ENCODE data around the gene SPINK5. TPM values are rescaled to one million over a fixed set of nuclear protein-coding genes. Genes with fewer than 3 reads are reported as not detected.

SPINK5 gene
- total RNA-seq, 1 experiment from 2014 or later = not detected

GRCh38 chr5:148135091-148136048 lies 71.6 kb downstream of the SPINK5 start:
- TF ChIP-seq TCF7L2 (IDR thresholded peaks at IDR 0.05; ENCODE audit: low read depth, low read length) (no peak), POLR2AphosphoS5 (IDR thresholded peaks at IDR 0.05; ENCODE audit: low read depth, low read length) (no peak), REST (IDR thresholded peaks at IDR 0.05; ENCODE audit: insufficient read depth in 1 of 2, low read depth in 2 of 2, low read length in 1 of 2) (no peak), SIN3A (IDR thresholded peaks at IDR 0.05; ENCODE audit: borderline replicate concordance, insufficient read depth, low read depth, low read length) (no peak), CTCF (IDR thresholded peaks at IDR 0.05) (no peak)
- H3K27ac ChIP-seq (ENCODE audit: low read length) = no peak overlapping the region
- in situ Hi-C loops (cut with HindIII; ENCODE audit: low pct_unique_long_range_greater_than_20kb, low sequenced_read_pairs) = no loop called here
- H3K36me3 ChIP-seq (ENCODE audit: control insufficient read depth, insufficient read depth, low read length) = no peaks in the 10 kb centered on the region
- DNase-seq (ENCODE audit: low read depth, low spot score) (no peak), ATAC-seq (no peak)
- intact Hi-C loops (cut with micrococcal nuclease; ENCODE audit: unreplicated experiment) = no loop called here
- H3K9me3 ChIP-seq (ENCODE audit: control insufficient read depth, insufficient read depth, low read depth, low read length) = no peaks in the 10 kb centered on the region
- POLR2A ChIA-PET = no interaction called here
- BruUV-seq (replicated peaks) = no TSS peak
- H3K27me3 ChIP-seq (ENCODE audit: control insufficient read depth, insufficient read depth, low read length) = peaks cover 3% of the 10 kb centered on the region; the same call in 1 of the 2 replicates
- no peaks in the 10 kb centered on the region for H3K4me1 ChIP-seq (ENCODE audit: control insufficient read depth, insufficient read depth, low read length)
- CTCF ChIA-PET = no interaction called here
- H3K4me3 ChIP-seq (ENCODE audit: low read depth in 2 of 2, low read length in 2 of 2) = no peak overlapping the region

- no peak for TF ChIP-seq TCF7L2 (IDR thresholded peaks at IDR 0.05; ENCODE audit: low read depth, low read length)
- no peak for TF ChIP-seq POLR2AphosphoS5 (IDR thresholded peaks at IDR 0.05; ENCODE audit: low read depth, low read length)
- TF ChIP-seq REST (IDR thresholded peaks at IDR 0.05; ENCODE audit: insufficient read depth in 1 of 2, low read depth in 2 of 2, low read length in 1 of 2) = no peak
- TF ChIP-seq SIN3A (IDR thresholded peaks at IDR 0.05; ENCODE audit: borderline replicate concordance, insufficient read depth, low read depth, low read length) = no peak
- TF ChIP-seq CTCF (IDR thresholded peaks at IDR 0.05) = no peak
- Histone ChIP-seq H3K27ac (ENCODE audit: low read length) (no peak overlapping the region), H3K4me1 (ENCODE audit: control insufficient read depth, insufficient read depth, low read length) (no peaks in the 10 kb centered on the region), H3K36me3 (ENCODE audit: control insufficient read depth, insufficient read depth, low read length) (no peaks in the 10 kb centered on the region), H3K9me3 (ENCODE audit: control insufficient read depth, insufficient read depth, low read depth, low read length) (no peaks in the 10 kb centered on the region), H3K4me3 (ENCODE audit: low read depth in 2 of 2, low read length in 2 of 2) (no peak overlapping the region), H3K27me3 (ENCODE audit: control insufficient read depth, insufficient read depth, low read length) (no peaks in the 10 kb centered on the region)
- ATAC-seq = no peak
- intact Hi-C loops (cut with micrococcal nuclease; ENCODE audit: unreplicated experiment) (no loop called here), in situ Hi-C loops (cut with HindIII; ENCODE audit: low pct_unique_long_range_greater_than_20kb, low sequenced_read_pairs) (no loop called here)
- DNase-seq (ENCODE audit: low read depth, low spot score) = no peak
- ChIA-PET CTCF (no interaction called here), POLR2A (no interaction called here)
- BruUV-seq (replicated peaks) = no TSS peak
These were observed 77.1 kb downstream of the SPINK5 start for GRCh38 chr5:148140846-148141245.
